GF-D8 (cell line): ENCODE measurements around the gene PLA2G6.
"Not testable (repeated sequence)": the region's sequence is repeated elsewhere in the genome, so short reads cannot be mapped to it uniquely, and the experiment has no call there.

Source experiments
- DNase-seq: peaks from one replicate; lab custom pipeline; 2025; lab: John Stamatoyannopoulos, UW

Gene PLA2G6

GRCh38 chr22:38167988-38168407 is 13.6 kb downstream of the PLA2G6 start:
- no peak for DNase-seq

GRCh38 chr22:38165922-38166593 is 15.6 kb downstream of the PLA2G6 start:
- DNase-seq = no peak

DNA sequence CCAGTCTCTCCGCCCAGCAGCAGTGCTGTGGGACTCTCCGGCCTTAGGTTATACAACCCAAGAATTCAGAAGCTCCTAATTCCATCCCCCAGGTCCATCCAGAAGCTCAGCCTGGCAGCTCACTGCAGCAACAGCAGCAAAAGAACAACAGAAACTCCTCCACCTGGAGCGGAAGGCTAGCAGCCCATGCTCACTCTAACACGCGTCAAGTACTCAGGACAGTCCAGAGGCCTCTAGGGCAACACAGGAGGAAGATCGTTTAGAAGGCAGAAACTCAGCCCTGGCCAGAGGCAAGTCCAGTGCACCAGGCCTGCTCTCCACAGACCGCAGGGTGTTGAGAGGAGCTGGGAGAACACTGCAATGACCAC is 17.1 kb downstream of the PLA2G6 start:
- no peak for DNase-seq

DNA sequence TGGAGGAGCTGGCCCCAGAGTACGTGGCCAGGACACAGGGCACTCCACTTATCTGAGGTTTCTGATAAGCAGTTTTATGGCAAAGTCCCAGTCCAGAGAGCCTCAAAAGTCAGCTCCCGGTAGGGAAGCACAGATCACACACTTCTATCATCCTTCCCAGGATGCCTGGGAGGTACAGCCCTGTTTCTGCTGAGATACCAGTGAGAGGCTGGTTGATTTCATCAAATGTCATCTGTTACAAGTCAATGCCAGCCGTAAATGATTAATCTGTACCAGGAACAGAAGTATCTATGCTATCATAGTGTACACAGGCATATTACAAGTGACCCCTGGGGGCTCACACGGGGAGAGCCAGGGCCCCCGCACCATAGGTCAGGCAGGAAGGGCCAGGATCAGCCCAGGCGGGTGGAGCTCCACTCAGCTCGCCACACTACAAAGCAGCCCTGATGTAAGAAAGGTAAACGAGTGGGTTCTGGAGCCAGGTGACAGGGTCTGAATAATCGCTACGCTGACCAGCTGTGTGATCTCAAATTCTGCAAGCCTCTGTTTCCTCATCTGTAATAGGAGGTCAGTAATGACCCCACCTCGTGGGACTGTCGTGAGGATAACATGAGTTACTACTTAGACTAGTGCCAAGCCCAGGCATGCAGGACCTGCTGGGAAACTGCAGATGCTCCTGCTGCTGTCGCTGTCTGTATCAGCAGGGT is 17.6 kb downstream of the PLA2G6 start:
- DNase-seq = no peak

GRCh38 chr22:38162881-38163843 is 18.5 kb downstream of the PLA2G6 start:
- no peak for DNase-seq

DNA sequence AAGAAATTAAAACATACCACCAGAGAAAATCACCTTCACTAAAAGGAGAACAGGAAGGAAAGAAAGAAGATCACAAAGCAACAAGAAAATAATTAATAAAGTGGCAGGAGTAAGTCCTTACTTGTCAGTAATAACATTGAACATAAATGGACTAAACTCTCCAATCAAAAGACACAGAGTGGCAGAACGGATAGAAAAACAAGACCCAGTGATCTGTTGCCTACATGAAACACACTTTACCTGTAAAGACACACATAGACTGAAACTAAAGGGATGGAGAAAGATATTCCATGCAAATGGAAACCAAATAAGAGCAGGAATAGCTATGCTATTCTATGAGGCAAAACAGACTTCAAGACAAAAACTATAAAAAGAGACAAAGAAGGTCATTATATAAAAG is 25.9 kb downstream of the PLA2G6 start:
- no peak for DNase-seq

DNA sequence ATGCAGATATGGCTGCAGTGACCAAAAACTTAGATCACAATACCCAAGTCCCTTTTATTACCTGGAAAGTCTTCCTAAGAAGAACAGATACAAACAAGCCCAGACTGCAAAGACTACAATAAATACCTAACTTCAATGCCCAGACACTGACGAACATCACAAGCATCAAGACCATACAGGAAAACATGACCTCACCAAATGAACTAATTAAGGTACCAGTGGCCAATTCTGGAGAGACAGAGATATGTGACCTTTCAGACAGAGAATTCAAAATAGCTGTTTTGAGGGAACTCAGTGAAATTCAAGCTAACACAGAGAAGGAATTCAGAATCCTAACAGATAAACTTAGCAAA is 27.1 kb downstream of the PLA2G6 start:
- not testable (repeated sequence) for DNase-seq

- no peak for DNase-seq
These were observed 27.6 kb downstream of the PLA2G6 start for GRCh38 chr22:38153821-38154562.

DNA sequence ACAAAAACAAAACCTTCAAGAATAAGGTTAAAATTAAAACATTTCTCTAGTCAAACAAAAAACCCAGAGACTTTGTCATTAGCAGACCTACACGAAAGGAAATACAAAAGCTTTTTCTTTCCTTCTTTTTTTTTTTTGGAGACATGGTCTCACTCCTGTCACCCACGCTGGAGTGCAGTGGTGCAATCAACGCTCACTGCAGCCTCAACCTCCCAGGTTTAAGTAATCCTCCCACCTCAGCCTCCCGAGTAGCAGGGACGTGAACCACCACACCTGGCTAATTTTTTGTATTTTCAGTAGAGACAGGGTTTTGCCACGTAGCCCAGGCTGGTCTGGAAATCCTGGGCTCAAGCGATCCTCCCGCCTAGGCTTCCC is 30.5 kb downstream of the PLA2G6 start:
- no peak for DNase-seq

DNA sequence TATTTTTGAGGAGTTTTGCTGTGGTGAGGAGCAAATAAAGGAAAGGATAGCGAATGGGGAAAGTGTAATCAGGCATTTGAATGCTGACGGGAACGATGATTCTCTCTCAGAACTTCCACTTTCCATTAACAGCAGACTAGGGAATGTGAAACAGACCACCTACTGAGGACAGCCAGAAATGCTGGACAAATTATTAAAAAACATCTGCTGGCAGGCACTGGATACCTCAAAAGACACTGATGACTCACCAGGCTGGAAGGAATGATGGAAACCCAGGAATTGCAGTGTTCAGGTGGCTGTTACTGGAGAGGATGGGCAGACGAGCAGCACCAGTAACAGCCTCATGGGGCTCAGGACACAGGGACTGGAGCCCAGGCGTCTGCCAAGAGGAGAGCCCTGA is 33.4 kb downstream of the PLA2G6 start:
- DNase-seq = no peak

- DNase-seq = not testable (repeated sequence)
These were observed 35.5 kb downstream of the PLA2G6 start for GRCh38 chr22:38146166-38146565.

- no peak for DNase-seq
These were observed 37.6 kb downstream of the PLA2G6 start for GRCh38 chr22:38144025-38144405.

DNA sequence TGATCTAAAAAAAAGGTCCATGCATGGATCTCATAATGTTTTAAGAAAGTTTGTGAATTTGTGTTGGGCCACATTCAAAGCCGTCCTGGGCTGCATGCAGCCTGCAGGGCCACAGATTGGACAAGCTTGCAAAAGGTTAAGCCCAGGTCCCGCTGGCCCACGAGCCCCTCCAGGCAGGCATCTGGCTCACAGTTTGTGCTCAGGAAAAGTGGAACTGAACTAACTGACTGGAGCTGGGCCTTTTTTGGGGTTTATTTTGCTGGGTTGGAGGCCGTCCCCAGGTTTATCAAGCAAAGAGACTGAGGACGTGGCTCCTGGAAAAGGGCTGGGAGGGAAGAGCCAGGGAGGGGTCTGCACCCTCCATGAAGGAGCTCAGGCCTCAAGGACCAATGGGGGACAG is 39.0 kb downstream of the PLA2G6 start:
- no peak for DNase-seq

DNA sequence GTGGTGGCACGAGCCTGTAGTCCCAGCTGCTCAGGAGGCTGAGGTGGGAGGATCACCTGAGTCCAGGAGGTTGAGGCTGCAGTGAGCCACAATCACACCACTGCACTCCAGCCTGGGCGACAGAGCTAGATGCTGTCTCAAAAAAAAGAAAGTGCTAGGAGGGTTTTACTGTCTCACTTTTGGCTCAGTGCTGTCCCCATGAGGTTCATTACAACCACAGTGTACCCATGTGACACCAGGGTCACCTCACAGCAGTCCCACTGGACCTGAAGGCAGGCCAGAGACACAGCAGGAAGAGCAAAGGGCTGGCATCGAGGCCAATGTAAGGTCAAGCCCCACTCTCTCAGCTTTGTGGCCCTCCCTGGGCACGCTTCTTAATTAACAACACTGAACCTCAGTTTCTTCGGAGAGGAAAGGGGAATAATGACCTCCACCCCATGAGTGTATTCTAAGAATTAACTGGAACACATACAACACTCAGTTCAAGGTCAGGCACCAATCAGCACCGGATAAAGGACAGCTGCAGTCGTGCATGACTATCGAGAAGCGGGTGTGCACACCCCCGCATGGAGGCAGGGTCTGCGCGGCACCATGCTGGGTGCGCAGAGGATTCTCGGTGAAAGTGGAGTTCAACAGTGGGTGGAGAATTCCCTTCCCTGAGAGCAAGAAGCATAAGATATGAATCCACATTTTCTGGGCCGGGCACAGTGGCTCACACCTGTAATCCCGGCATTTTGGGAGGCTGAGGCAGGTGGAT is 40.2 kb downstream of the PLA2G6 start:
- DNase-seq = no peak

GRCh38 chr22:38139901-38140300 is 41.7 kb downstream of the PLA2G6 start:
- DNase-seq = no peak

DNA sequence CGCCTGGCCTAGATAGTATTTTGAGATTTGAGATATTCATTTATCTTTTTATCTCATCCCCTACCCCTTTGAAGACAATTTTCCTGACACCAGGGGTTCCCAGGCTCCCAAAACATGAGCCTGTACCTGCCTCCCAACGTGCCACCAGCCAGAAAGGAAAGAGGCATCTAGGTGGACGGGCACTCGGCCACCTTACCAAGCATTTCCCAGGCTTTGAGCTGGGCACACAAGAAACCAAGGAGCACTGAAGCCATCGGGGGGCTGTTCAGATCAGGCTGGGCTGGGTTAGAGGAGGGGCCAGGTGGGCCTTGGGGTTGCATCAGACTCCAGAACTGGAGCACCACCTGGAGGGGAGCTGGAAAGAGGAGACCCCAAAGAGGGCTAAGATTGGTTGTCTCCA is 42.7 kb downstream of the PLA2G6 start:
- DNase-seq = no peak

- no peak for DNase-seq
These were observed 43.5 kb downstream of the PLA2G6 start for GRCh38 chr22:38137876-38138687.

- DNase-seq = no peak
These were observed 45.0 kb downstream of the PLA2G6 start for GRCh38 chr22:38136607-38137006.

- DNase-seq = no peak
These were observed 46.4 kb downstream of the PLA2G6 start for GRCh38 chr22:38135133-38135706.

DNA sequence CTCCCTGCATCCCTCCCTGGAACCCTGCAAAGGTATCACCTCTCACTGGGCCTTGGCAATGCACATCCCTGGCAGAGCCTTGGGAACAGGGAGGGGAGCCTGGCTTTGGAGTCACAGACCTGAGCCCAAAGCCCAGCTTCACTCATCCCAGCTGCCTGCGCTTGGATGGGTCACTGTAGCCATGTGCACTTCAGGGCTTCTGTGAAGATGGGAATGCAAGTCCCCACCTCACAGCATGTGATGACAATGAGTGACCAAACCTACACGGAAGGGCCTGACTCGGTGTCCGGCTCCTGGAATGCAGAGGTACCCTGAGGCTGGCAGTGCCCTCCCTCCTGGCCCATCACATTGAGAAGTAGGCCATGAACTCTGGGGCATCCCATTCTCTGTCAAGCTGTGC is 48.3 kb downstream of the PLA2G6 start:
- no peak for DNase-seq
